GM12891 (cell line): Measurements from ENCODE around the gene SH2D6.
"Not testable (repeated sequence)": the region's sequence is repeated elsewhere in the genome, so short reads cannot be mapped to it uniquely, and the experiment has no call there.

ENCODE experiments used
- POLR2A ChIP-seq: IDR thresholded peaks from 2 replicates; pipeline ENCODE4 v1.6.1; 2011; ENCODE audit warnings: low read depth, low read length, control low read depth
- POLR2AphosphoS5 ChIP-seq: IDR thresholded peaks from 2 replicates; pipeline ENCODE4 v1.6.1; 2011; ENCODE audit warnings: low read depth, low read length, control low read depth

GRCh38 chr2:85414421-85414759 is 4.1 kb upstream of the SH2D6 start:
- not testable (repeated sequence) for TF ChIP-seq POLR2AphosphoS5, POLR2A
